Breast epithelium (tissue), 3 donors: ENCODE measurements around the gene ITGA8.

Source experiments
- CTCF ChIP-seq, 3 donors: fragments of 450-650 bp; IDR thresholded peaks; one replicate each; pipeline ENCODE4 v1.5.1; 2016 to 2017; ENCODE audit warnings: antibody characterized with exemption in 3 of 3, mild to moderate bottlenecking in 3 of 3, moderate library complexity in 3 of 3
- POLR2A ChIP-seq: fragments of 450-650 bp; IDR thresholded peaks from one replicate; pipeline ENCODE4 v1.6.1; 2016; ENCODE audit warnings: antibody characterized with exemption, mild to moderate bottlenecking, moderate library complexity
- POLR2AphosphoS5 ChIP-seq, 3 donors: sonication (generic); formaldehyde crosslinking; IDR thresholded peaks; one replicate each; pipeline ENCODE4 v1.6.1; 2017; ENCODE audit warnings: antibody characterized with exemption in 3 of 3

DNA sequence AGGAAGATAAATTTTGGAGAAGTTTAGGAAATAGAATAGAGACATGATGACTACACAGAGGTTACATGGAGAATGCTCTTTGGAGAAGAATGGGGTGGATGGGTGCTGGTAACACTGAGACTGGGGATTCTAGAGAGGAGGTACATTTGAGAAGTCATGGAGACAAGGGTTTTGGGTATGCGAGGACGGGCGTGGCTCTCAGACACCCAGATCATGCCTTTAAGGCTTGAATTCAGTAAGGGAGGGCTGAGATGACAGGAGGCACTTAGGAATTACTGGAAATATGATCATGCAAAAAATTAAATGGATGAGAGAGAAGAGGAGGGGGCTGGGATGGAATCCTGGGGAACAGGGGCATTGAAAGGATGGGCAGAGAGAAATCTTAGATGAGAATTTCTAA is 168.8 kb downstream of the ITGA8 start:
- no peak for TF ChIP-seq CTCF (IDR thresholded peaks at IDR 0.05)
- no peak for TF ChIP-seq POLR2AphosphoS5 (IDR thresholded peaks at IDR 0.05)
- TF ChIP-seq POLR2A: no peak
